8988T (cell line): ENCODE data around the gene ATG9A.

Experiments
- DNase-seq: peaks from one replicate; pipeline ENCODE4 v3.0.0; 2011

Gene ATG9A

GRCh38 chr2:219221957-219222518, 7.4 kb downstream of the ATG9A start:
- no peak for DNase-seq

GRCh38 chr2:219220652-219221402, 8.6 kb downstream of the ATG9A start:
- DNase-seq = no peak

- DNase-seq = no peak
Measured at GRCh38 chr2:219219784-219220532, 9.5 kb downstream of the ATG9A start.

- peak; percentile 89 for DNase-seq
Measured at GRCh38 chr2:219218732-219219701, 10.4 kb downstream of the ATG9A start, which contains the start of gene ABCB6. Gene ABCB6 (minus strand): TSS chr2:219218958. CDS start chr2:219218673, 285 bp downstream.

GRCh38 chr2:219218217-219218731, 11.2 kb downstream of the ATG9A start:
- DNase-seq = peak; percentile 59

GRCh38 chr2:219216535-219216915, 12.9 kb downstream of the ATG9A start:
- no peak for DNase-seq

- no peak for DNase-seq
Measured at GRCh38 chr2:219215871-219216534, 13.4 kb downstream of the ATG9A start.

GRCh38 chr2:219214786-219215185, 14.7 kb downstream of the ATG9A start:
- DNase-seq = no peak

- DNase-seq = no peak
Measured at GRCh38 chr2:219214141-219214540, 15.3 kb downstream of the ATG9A start.

- no peak for DNase-seq
Measured at GRCh38 chr2:219213486-219214071, 15.9 kb downstream of the ATG9A start.

- no peak for DNase-seq
Measured at GRCh38 chr2:219213026-219213415, 16.4 kb downstream of the ATG9A start.

- no peak for DNase-seq
Measured at GRCh38 chr2:219210886-219211362, 18.5 kb downstream of the ATG9A start.

- no peak for DNase-seq
Measured at GRCh38 chr2:219210196-219210885, 19.1 kb downstream of the ATG9A start.

GRCh38 chr2:219209236-219210195, 19.9 kb downstream of the ATG9A start:
- DNase-seq = no peak

- DNase-seq = no peak
Measured at GRCh38 chr2:219207884-219208740, 21.3 kb downstream of the ATG9A start.

- DNase-seq = no peak
Measured at GRCh38 chr2:219207134-219207883, 22.1 kb downstream of the ATG9A start.

- DNase-seq = peak; percentile 96
Measured at GRCh38 chr2:219206328-219207133, 22.9 kb downstream of the ATG9A start, which contains the start of gene ZFAND2B. Gene ZFAND2B (plus strand): TSS chr2:219206782. CDS start chr2:219206988, 206 bp downstream.
